Effector memory CD4-positive, alpha-beta T cell (primary cell): Measurements from ENCODE around the gene CDH20.

Source experiments
- DNase-seq, 3 donors: peaks; one replicate each; pipeline ENCODE4 v3.0.0-alpha.2; 2020
- H3K27ac ChIP-seq: 2 replicates; pipeline ENCODE4 v1.7.0; 2013; ENCODE audit warnings: mild to moderate bottlenecking, low read length, moderate library complexity; ENCODE audit not compliant: insufficient read depth, poor library complexity, severe bottlenecking
- H3K27me3 ChIP-seq: replicated peaks from 2 replicates; pipeline ENCODE4 v1.7.0; 2013; ENCODE audit warnings: mild to moderate bottlenecking, low read length; ENCODE audit not compliant: insufficient read depth, control insufficient read depth, poor library complexity, severe bottlenecking
- H3K36me3 ChIP-seq: 2 replicates; pipeline ENCODE4 v1.7.0; 2013; ENCODE audit warnings: mild to moderate bottlenecking, low read length, moderate library complexity; ENCODE audit not compliant: control insufficient read depth, insufficient read depth
- H3K4me1 ChIP-seq: 2 replicates; pipeline ENCODE4 v1.7.0; 2013; ENCODE audit warnings: low read length, mild to moderate bottlenecking; ENCODE audit not compliant: control insufficient read depth, insufficient read depth, poor library complexity, severe bottlenecking
- H3K4me3 ChIP-seq: 2 replicates; pipeline ENCODE4 v1.7.0; 2013; ENCODE audit warnings: low read length, low read depth, mild to moderate bottlenecking; ENCODE audit not compliant: insufficient read depth, poor library complexity, severe bottlenecking
- H3K9me3 ChIP-seq: 2 replicates; pipeline ENCODE4 v1.7.0; 2013; ENCODE audit warnings: mild to moderate bottlenecking, low read length, moderate library complexity; ENCODE audit not compliant: control insufficient read depth

CDH20 gene

DNA sequence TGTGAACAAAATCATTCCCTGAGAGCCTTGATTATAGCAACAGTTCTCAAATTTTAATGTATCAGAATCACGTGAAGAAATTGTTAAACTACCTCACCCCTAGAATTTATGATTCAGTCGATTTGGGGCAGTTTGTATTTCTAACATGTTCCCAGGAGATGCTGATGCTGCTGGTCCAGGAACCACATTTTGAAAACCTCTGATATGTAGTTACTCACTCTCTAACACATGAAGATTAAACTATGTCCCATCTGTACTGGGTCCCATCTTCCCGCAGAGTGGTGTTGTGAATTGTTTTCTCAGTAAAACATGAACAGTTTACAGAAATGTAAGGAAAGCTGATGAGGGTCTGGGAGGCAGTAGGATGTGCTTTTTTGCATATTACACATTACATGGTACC lies 223.1 kb downstream of the CDH20 start:
- no peaks in the 10 kb centered on the region for H3K36me3 ChIP-seq
- H3K4me1 ChIP-seq = no peaks in the 10 kb centered on the region
- no peak overlapping the region for H3K4me3 ChIP-seq
- no peaks in the 10 kb centered on the region for H3K27me3 ChIP-seq
- no peak for DNase-seq
- H3K27ac ChIP-seq = no peak overlapping the region
- H3K9me3 ChIP-seq = no peaks in the 10 kb centered on the region

DNA sequence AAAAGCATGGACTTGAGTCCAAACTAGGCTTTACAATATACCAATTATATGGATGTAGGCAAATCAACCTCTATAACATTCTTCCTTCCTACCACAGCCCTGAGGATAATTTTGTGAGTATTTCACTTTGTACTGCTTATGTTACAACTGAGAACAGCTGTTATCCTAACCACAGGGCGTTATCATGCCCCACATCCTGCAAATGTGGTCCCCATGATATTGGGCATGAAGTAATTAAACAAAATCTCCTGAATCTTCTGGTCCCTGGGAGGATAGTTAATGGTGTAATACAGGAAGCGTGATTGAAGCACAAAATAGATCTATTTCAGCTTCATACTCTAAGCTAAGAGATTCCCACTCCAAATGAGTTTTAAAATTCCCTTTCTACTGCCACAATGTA lies 223.6 kb downstream of the CDH20 start:
- Histone ChIP-seq H3K4me3 (no peak overlapping the region), H3K27me3 (no peaks in the 10 kb centered on the region), H3K4me1 (no peaks in the 10 kb centered on the region), H3K36me3 (no peaks in the 10 kb centered on the region), H3K9me3 (no peaks in the 10 kb centered on the region), H3K27ac (no peak overlapping the region)
- no peak for DNase-seq

DNA sequence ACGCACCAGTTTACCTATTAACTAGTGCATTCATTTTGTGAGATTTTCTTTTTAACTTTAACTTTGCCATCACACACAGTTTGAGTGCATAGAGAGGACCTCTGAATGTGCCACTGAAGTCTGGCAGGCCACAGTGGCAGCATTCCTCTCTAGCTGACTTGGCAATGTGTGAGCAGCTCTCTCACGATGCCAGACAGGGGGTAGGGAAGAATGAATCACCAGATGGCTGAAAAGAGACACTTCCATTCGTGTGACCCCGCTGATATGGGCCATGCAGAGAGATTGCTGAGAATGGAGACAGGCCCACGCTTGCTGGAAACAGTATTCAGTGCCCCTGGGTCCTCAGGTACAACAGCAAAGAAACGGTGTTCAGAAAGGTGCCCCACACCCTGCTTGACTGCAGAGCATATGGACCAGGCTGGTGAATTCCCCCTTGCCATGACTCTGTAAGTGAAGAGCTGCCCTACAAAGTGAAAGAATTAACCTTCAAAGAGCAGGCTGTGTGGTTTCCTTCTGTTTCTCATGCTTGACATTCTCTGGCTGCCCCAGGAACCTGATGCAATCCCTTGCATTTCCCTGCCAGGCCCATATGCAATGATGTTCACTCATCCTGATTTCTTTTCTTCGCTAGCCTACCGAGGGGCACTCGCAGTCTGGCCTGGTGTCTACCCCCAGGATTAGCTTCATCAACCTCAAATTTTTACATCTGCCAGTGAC lies 236.1 kb downstream of the CDH20 start:
- DNase-seq = no peak
- no peak overlapping the region for H3K4me3 ChIP-seq
- no peaks in the 10 kb centered on the region for H3K9me3 ChIP-seq
- no peaks in the 10 kb centered on the region for H3K27me3 ChIP-seq
- no peak overlapping the region for H3K27ac ChIP-seq
- H3K4me1 ChIP-seq = no peaks in the 10 kb centered on the region
- H3K36me3 ChIP-seq = no peaks in the 10 kb centered on the region

DNA sequence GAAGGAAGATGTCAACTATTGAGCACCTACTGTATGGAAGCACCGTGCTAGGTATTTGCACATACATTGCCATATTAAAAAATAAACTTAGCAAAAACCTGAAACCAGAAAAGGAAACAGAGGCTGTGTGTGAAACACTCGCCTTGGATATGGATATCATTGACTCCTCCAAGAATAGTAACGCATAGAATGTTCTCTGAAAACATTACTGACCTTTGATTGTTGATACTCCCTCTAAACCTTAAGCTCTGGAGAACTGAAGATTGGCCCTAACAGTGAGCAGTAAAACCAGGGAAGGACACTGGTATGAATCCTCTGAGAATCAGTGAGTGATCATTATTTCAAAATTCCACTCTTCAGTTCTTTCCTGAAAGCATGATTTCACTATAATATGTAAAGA lies 236.8 kb downstream of the CDH20 start:
- no peaks in the 10 kb centered on the region for H3K4me1 ChIP-seq
- H3K4me3 ChIP-seq = no peak overlapping the region
- H3K27me3 ChIP-seq = no peaks in the 10 kb centered on the region
- no peak overlapping the region for H3K27ac ChIP-seq
- no peaks in the 10 kb centered on the region for H3K36me3 ChIP-seq
- no peaks in the 10 kb centered on the region for H3K9me3 ChIP-seq
- DNase-seq = no peak

DNA sequence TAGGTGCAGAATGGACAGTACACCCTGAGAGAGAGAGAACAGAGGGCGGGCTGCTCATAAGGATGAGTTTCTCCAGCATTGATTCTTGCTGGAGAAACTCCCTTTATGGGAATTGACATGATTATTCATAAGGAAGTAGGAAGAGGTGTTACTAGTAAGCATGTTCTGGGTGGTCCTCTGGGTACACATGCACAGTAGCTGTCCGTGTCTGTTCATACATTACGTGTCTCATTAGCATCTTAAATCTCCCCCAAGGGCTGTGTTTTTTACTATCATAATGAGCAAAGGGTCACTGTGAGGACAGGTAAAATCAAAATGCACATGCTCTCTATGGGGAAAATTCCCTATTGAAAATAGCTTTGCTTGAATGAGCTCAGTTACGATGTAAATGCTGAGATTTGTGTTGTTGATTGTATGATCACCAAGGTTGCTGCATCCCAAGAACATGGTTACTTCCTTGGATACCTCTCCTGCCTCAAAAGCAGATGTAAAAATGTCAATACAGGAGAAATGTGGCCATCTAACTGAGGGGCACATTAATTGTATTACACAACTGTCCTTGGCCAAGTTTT lies 238.9 kb downstream of the CDH20 start:
- Histone ChIP-seq H3K9me3 (no peaks in the 10 kb centered on the region), H3K4me3 (no peak overlapping the region), H3K27me3 (no peaks in the 10 kb centered on the region), H3K27ac (no peak overlapping the region), H3K4me1 (no peaks in the 10 kb centered on the region), H3K36me3 (no peaks in the 10 kb centered on the region)
- no peak for DNase-seq

DNA sequence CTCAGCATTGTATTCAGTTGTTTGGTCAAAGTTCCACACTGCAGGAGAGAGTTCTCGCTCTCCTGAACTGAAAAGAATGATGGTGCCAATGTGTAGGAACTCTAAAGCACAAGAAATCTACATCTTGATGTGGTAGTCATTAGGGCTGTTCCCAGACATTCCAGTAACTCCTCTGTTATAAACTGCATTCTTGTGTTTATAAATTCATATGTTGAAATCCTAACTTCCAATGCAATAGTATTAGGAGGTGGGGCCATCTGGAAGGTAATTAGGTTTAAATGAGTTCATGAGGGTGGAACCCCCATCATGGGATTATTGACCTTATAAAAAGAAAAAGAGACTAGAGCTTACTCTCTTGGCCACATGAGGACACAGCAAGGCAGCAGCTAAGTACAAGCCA lies 239.6 kb downstream of the CDH20 start:
- Histone ChIP-seq H3K36me3 (no peaks in the 10 kb centered on the region), H3K27me3 (no peaks in the 10 kb centered on the region), H3K4me1 (no peaks in the 10 kb centered on the region), H3K9me3 (no peaks in the 10 kb centered on the region), H3K4me3 (no peak overlapping the region), H3K27ac (no peak overlapping the region)
- DNase-seq = no peak

DNA sequence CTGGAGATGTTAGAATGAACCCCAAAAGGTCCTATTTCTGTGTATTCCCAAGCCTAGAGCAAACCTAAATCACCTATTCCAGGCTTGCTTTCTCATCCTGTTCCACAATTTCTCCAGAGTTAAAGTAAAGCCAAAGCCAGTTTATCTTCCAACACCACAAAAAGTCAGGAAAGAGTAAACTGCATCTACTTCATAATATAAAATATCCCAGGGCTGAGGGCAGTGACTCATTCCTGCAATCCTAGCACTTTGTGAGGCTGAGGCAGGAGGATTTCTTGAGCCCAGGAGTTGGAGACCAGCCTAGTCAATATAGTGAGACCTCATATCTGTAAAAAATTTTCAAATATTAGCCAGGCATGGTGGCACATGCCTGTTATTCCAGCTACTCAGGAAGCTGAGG lies 241.4 kb downstream of the CDH20 start:
- H3K36me3 ChIP-seq = no peaks in the 10 kb centered on the region
- DNase-seq = no peak
- H3K4me1 ChIP-seq = no peaks in the 10 kb centered on the region
- no peaks in the 10 kb centered on the region for H3K9me3 ChIP-seq
- H3K27me3 ChIP-seq = no peaks in the 10 kb centered on the region
- H3K4me3 ChIP-seq = no peak overlapping the region
- no peak overlapping the region for H3K27ac ChIP-seq

DNA sequence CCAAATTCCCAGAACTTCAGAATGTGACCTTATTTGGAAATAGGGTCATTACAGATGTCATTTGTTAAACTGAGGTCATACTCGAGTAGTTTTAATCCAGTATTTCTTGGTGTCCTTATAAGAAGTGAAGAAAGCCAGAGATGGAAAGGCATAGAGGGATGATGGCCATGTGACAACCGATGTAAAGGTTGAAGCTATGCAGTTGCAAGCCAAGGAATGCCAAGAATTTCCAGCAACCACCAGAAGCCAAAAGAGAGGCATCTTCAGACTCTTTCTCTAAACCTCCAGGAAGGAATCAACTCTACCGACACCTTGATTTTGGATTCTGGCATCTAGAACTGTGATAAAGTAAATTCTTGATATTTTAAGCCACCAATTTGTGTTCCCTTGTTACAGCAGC lies 242.2 kb downstream of the CDH20 start:
- Histone ChIP-seq H3K27ac (no peak overlapping the region), H3K4me3 (no peak overlapping the region), H3K36me3 (no peaks in the 10 kb centered on the region)

DNA sequence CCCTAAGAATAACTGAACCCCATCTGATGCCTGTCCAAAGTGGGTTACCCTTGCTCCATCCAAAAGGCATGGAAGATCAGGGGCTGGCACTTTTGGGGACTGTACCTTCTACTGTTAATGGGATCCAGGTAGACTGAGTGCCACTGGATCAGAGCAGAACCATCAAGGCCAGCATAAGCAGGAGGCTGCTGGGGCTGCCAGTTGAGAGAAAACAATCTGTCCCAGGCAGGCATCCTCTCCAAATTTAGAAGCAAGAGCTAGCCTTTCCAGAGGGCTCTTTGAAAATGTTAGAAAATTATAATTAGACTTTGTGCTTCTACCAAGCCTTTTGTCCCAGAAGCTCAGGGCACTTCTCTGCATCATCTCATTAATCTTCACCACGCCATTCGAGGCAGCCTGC lies 245.6 kb downstream of the CDH20 start:
- Histone ChIP-seq H3K4me3 (no peak overlapping the region), H3K27ac (no peak overlapping the region), H3K36me3 (no peaks in the 10 kb centered on the region), H3K4me1 (no peaks in the 10 kb centered on the region), H3K9me3 (no peaks in the 10 kb centered on the region), H3K27me3 (peaks cover 2% of the 10 kb centered on the region)
- no peak for DNase-seq

More for the DNA sequence above, 242.2 kb downstream of the CDH20 start:
- Histone ChIP-seq H3K27me3 (no peaks in the 10 kb centered on the region), H3K9me3 (no peaks in the 10 kb centered on the region), H3K4me1 (no peaks in the 10 kb centered on the region)
- DNase-seq = no peak

DNA sequence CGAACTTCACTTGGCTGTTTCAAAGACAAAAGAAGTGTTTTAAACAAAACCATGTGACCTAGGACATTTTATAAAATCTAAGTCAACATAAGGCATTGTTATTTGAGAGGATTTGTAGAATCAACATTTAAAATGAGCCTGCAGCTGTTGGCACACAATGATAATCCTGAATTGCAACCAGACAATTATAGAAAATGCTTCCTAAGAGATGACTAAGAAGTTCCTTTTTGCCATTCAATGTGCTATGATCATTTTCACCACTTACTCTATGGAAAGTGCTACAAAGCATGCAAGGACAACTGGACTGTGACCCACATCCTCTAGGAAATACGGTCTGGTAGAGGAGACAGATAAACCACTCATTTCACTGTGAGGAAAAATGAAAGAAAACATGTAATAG lies 246.4 kb downstream of the CDH20 start:
- Histone ChIP-seq H3K27me3 (peaks cover 2% of the 10 kb centered on the region), H3K4me1 (no peaks in the 10 kb centered on the region), H3K9me3 (no peaks in the 10 kb centered on the region), H3K27ac (no peak overlapping the region), H3K36me3 (no peaks in the 10 kb centered on the region), H3K4me3 (no peak overlapping the region)
- no peak for DNase-seq
